ENCODE data around the gene RAC2.

Gene RAC2

DNA sequence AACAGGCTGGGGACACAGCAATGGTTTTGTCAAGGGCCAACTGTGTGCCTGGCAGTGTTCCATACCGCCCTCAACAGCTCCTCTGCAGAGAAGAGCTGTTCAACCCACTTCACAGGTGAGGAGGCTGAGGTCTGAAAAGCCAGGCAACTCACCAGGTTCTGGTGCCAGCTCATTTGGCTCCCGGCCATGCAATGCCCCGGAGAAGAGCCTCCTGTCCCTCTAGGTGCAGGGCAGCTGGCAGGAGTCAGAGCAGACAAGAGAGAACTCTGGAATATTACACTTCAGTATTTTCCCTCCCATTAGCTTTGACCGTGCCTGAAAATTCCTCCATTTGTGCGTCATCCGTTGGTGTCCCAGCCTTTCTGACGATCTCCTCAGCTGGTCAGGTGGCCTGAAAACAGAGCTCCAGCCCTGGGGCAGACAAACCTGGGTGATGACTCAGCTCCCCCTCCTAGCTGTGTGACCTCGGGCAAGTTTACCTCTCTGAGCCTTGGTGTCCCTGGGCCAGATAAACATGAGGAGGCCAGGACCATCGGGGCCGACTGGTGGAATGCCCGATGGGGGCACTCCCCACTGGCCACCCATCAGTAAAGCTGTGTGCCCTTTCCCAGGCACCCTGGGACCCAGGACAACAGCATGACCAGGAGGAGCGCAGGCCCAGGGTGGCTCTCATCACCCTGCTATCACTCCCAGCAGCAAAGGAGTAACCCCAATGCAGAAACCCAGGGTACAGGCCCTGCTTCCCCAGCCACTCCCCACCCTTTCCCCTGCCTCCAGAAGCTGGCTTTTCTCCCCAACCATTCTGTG is 46.4 kb downstream of the RAC2 start:
- Mint-ChIP-seq H3K4me3 (peak overlapping the region; percentile 84), H3K27ac (peak overlapping the region; percentile 82), H3K36me3 (ENCODE audit: low read depth) (peaks cover under 1% of the 10 kb centered on the region), H3K27me3 (ENCODE audit: low read depth) (no peaks in the 10 kb centered on the region), H3K4me1 (ENCODE audit: low read depth) (peaks cover 40% of the 10 kb centered on the region), H3K9me3 (no peaks in the 10 kb centered on the region)

DNA sequence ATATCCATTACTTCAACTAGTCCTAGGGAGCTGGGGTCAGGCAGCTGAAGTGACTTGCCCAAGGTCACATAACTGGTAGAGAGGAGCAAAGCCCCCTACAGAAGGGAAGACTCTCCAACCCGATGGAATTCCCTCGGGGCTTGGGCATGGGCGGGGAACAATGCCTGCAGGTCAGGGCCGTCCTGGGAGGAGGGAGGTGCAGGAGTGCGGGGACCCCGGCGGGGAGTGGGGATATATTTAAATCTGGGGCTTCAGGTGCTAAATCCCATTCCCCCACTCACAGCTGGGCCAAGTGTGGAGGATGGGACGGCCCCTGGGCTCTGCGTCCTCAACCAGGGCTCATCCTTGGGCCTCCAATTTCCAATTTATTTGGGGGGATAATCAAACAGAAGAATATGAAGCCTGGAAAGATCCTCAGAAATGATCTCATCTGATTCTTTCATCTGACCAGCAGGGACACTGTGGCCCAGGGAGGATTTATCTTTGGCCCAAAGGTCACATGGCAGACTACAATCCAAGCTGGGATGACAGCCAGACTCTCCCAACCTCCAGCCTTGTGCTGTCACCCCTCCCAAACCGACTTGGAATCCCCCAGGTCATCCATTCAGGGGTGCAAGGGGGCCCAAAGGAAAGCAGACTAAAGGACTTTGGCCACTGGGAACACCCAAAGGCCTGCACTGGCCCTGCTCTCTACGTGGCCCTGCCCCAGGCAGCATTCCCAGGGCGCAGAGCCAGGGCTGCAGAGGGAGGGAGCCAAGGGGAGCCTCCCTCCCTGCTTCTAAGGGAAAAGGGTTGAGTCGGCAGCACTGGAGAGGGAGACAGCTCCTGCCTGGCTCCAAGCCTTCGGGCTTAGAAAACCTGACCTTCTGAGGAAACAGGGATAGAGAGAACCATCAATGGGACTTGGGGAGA is 47.3 kb downstream of the RAC2 start:
- Mint-ChIP-seq H3K4me1 (ENCODE audit: low read depth) (peaks cover 40% of the 10 kb centered on the region), H3K27ac (no peak overlapping the region), H3K4me3 (no peak overlapping the region), H3K9me3 (no peaks in the 10 kb centered on the region), H3K36me3 (ENCODE audit: low read depth) (peaks cover 2% of the 10 kb centered on the region), H3K27me3 (ENCODE audit: low read depth) (no peaks in the 10 kb centered on the region)

DNA sequence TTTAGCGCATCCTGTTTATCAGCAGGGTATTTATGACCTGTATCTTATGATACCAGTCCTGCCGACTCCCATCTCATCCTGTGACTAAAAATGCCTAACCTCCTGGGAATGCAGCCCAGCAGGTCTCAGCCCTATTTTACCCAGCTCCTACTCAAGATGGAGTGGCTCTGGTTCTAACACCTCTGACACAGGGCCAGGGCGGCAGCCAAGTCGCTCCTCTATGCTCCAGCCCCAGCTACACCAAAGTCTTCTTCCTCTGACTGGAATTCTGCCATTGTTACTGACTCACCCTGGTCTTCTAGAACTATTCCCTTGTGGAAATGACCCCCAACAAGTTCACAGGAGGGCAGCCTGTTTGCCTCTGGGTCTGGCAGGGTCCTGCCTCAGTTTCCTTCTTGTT is 48.1 kb downstream of the RAC2 start:
- H3K36me3 Mint-ChIP-seq (ENCODE audit: low read depth), result peaks cover 2% of the 10 kb centered on the region
- no peak overlapping the region for H3K27ac Mint-ChIP-seq
- peaks cover 39% of the 10 kb centered on the region for H3K4me1 Mint-ChIP-seq (ENCODE audit: low read depth)
- no peak overlapping the region for H3K4me3 Mint-ChIP-seq
- no peaks in the 10 kb centered on the region for H3K9me3 Mint-ChIP-seq
- no peaks in the 10 kb centered on the region for H3K27me3 Mint-ChIP-seq (ENCODE audit: low read depth)

DNA sequence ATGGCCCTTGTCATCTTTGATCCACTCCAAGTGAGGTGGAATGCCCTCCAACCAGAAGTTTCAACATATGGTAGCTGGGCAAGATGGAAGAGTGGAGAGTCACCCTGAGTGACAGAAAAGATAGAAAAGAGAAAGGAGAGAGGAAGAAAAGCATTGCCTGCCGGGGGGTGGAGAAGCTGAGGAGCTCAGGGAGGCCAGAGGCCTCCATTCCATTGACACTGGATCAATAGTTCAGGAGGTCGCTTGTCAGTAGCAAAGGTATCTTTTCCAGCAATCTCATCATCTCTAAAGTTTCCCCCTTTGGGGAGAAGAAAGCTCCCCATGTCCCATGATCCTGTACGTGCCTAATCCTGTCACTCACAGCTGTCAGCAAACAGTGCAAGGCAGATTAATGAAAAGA is 49.3 kb downstream of the RAC2 start:
- Mint-ChIP-seq H3K4me3 (no peak overlapping the region), H3K9me3 (no peaks in the 10 kb centered on the region), H3K4me1 (ENCODE audit: low read depth) (peaks cover 37% of the 10 kb centered on the region), H3K27ac (peak overlapping the region; percentile 49), H3K36me3 (ENCODE audit: low read depth) (peaks cover 6% of the 10 kb centered on the region), H3K27me3 (ENCODE audit: low read depth) (no peaks in the 10 kb centered on the region)

DNA sequence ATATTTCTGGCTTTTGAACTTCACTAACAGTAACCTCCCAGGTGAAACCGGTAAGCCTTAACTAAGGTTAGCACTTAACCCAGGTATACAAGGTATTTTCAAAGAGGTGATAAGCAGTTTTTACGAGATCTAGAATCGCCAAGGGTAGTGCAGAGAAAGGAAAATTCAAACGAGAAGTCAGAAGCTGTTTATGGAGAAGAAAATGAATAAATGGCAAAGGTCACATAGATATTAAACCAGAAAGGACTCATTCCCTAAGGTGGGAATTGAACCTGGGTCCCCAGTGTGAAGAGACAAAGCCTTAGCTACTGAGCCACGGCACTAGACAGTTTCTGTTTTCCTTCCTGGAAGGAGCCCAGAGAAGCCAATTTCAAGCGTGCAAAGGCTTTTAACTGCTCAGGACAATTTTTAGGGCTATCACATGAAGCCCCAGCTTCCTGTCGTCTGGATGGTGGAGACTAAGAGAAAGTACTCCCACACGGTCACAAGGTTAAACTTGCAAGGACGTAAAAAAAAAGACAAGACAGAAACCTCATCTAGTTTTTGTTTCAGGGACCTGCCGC is 50.4 kb downstream of the RAC2 start:
- Mint-ChIP-seq H3K9me3 (no peaks in the 10 kb centered on the region), H3K27ac (peak overlapping the region; percentile 73), H3K4me3 (peak overlapping the region; percentile 38), H3K27me3 (ENCODE audit: low read depth) (no peaks in the 10 kb centered on the region), H3K4me1 (ENCODE audit: low read depth) (peaks cover 39% of the 10 kb centered on the region), H3K36me3 (ENCODE audit: low read depth) (peaks cover 6% of the 10 kb centered on the region)

DNA sequence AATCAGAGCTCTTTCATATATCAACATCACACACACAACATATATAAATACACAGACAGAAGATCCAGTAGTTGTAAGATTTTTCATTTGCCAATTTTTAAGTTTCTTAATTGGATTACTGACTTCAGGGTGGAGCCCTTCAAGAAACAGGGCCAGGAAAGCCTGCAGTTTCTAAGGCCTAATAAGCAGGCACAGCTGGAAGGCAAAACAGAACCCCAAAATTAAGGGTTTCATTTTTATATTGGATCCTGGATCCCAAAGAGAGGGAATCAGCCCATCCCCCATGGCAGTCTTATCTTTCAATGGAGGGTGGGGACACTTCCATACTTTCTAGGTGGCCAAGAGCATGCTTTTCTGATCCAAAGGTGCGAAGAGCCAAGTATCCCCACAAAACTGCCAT is 51.3 kb downstream of the RAC2 start:
- Mint-ChIP-seq H3K4me1 (ENCODE audit: low read depth) (peaks cover 35% of the 10 kb centered on the region), H3K36me3 (ENCODE audit: low read depth) (peaks cover 6% of the 10 kb centered on the region), H3K4me3 (no peak overlapping the region), H3K9me3 (no peaks in the 10 kb centered on the region), H3K27ac (no peak overlapping the region), H3K27me3 (ENCODE audit: low read depth) (no peaks in the 10 kb centered on the region)

DNA sequence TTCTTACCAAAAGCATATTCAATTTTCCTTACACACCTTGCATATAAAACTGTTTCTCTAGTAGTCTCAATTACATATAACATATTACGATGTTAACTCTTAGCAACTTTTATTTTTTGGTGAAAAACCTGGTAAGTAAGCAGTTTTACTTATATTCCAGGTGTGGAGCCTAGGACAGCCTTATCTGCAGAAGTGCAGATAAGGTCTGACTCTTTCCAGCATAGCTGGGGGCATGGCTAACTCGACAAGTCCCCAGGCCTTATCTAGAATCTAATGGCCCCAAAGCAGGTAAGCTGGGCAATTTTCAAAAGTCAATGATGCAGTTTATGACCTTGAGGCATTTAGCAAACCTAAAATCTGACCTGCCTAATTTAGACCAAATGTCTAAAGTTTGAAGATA is 51.9 kb downstream of the RAC2 start:
- Mint-ChIP-seq H3K4me3 (no peak overlapping the region), H3K36me3 (ENCODE audit: low read depth) (peaks cover 6% of the 10 kb centered on the region), H3K9me3 (no peaks in the 10 kb centered on the region), H3K27ac (no peak overlapping the region), H3K4me1 (ENCODE audit: low read depth) (peaks cover 34% of the 10 kb centered on the region), H3K27me3 (ENCODE audit: low read depth) (no peaks in the 10 kb centered on the region)

DNA sequence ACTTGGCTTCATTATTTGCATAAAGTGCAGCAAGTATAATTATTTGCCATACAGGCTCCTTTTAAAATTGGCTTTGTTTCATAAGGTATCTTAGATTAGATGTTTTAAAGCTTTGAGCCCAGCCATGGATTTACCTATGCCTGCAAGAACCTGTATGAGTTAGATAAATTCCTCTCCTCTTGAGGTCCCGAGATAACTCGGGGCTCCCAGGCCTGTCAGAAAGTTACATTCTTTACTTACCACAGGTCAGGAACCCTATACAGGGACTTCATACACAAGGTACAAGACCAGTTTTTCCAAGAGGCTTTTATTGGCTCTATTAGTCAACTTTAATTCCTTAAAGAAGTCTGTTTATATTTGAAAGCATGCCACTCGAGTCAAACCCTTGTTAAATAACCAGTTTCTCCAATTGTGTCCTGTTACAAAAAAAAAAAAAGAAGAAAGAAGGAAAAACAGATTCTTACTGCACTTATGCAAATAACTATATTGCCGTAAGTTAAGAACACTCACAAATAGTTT is 53.7 kb downstream of the RAC2 start:
- no peaks in the 10 kb centered on the region for H3K9me3 Mint-ChIP-seq
- H3K27ac Mint-ChIP-seq, result no peak overlapping the region
- H3K4me1 Mint-ChIP-seq (ENCODE audit: low read depth), result peaks cover 43% of the 10 kb centered on the region
- no peaks in the 10 kb centered on the region for H3K27me3 Mint-ChIP-seq (ENCODE audit: low read depth)
- H3K4me3 Mint-ChIP-seq, result no peak overlapping the region
- peaks cover 9% of the 10 kb centered on the region for H3K36me3 Mint-ChIP-seq (ENCODE audit: low read depth)

DNA sequence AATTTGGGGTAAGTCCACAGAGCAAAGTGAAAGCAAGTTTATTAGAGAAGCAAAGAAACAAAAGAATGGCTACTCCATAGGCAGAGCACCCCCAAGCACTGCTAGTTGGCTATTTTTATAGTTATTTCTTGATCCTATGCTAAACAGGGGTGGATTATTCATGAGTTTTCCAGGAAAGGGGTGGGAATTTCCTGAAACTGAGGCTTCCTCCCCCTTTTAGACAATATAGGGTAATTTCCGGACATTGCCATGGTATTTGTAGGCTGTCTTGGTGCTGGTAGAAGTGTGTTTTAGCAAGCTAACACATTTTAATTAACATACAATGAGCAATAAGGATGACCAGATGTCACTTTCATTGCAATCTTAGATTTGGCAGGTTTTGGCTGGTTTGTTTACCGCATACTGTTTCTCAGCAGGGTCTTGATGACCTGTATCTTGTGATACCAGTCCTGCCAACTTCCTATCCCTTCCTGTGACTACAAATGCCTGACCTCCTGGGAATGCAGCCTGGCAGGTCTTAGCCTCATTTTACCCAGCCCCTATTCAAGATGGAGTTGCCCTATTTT is 55.1 kb downstream of the RAC2 start:
- Mint-ChIP-seq H3K9me3 (no peaks in the 10 kb centered on the region), H3K36me3 (ENCODE audit: low read depth) (peaks cover 9% of the 10 kb centered on the region), H3K4me1 (ENCODE audit: low read depth) (peaks cover 35% of the 10 kb centered on the region), H3K27me3 (ENCODE audit: low read depth) (no peaks in the 10 kb centered on the region), H3K4me3 (no peak overlapping the region), H3K27ac (no peak overlapping the region)

DNA sequence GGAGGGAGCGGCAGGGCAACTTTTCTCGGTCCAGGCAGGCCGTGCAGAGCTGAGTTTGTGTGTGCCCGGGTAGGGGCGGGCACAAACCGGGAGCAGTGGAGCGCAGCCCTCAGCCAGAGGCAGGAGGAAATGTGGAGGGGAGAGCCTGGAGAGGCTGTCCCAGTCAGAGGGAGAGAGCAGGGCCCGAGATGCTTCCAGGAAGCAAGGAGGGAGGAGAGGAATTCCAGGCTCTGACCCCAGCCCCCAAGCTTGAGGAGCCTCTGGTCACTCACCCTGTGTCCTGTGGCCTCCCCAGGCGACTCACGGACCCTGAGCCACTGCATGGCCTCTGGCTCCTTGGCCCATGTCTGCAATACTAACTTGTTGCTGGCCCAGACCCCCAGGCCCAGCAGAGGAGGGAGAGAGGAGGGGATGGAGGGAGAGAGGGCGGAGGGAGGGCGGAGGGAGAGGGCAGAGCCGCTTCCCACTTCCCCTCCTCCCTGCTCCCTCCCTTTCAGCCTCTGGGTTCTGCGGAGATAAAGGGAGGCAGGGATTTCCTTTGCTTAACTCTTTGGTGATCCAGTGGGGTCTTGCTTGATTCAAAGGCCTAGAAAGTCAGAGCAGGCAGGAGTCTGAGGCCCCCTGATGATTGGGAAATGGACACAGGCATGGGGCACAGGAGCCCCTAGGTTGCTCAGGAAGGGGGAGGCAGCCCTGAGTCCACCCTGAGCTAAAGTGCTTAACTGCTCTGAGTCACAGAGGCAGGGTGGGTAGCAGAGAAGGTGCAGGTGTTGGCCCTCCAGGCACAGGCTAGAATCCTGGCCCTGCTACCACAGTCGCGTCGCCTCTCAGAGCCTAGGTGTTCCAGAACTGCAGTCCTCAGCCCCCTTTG is 55.9 kb downstream of the RAC2 start, which contains the start of gene C1QTNF6:
C1QTNF6 (minus strand) TSS at position 357 of the 871 bp plus-strand sequence; CDS start at position 323, 34 bp downstream.
- Mint-ChIP-seq H3K27me3 (ENCODE audit: low read depth) (no peaks in the 10 kb centered on the region), H3K4me1 (ENCODE audit: low read depth) (peaks cover 30% of the 10 kb centered on the region), H3K9me3 (no peaks in the 10 kb centered on the region), H3K36me3 (ENCODE audit: low read depth) (peaks cover 9% of the 10 kb centered on the region), H3K27ac (no peak within 1 kb of the TSS), H3K4me3 (no peak within 1 kb of the TSS)

DNA sequence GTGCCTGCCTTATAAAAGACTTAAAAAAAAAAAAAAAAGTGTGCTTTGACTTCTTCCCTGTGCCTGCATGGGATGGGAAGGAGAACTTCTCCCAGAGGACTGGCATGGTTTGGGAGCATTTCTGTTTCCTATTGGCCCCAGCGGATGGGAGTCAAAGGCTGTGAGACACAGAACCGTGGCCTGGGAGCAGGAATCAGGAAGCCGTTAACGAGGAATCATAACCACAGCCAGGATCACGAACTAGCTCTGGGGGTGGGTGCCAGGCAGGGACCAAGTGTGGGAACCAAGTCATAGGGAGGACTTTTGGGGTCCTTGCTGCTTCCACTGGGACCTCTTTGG is 56.5 kb downstream of the RAC2 start:
- peaks cover 24% of the 10 kb centered on the region for H3K4me1 Mint-ChIP-seq (ENCODE audit: low read depth)

DNA sequence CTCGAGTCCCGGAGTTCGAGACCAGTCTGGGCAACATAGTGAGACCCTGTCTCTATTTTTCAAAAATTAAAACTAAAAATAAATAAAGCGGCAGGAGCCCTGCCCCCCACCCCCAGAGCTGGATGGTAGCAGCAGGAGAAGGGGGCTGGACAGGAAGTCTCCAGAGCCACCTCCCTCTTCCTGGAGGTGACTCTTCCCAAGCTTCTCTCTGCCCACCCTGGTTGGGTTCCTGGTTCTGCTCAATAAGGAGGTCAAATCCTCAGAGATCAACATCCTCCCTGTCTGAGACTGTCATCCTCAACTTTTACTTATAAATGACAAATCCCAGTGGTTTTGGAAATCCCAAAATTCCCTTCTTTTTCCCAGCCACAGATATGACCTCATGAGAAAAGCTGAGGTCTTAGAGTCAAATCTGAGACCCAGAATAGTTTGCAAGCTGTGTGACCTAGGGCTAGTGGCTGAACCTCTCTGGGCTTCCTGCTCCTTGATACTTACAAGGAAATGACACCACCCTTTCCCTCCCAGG is 57.0 kb downstream of the RAC2 start:
- Mint-ChIP-seq H3K4me1 (ENCODE audit: low read depth) (peaks cover 24% of the 10 kb centered on the region), H3K36me3 (ENCODE audit: low read depth) (peaks cover 6% of the 10 kb centered on the region), H3K27me3 (ENCODE audit: low read depth) (no peaks in the 10 kb centered on the region), H3K27ac (no peak overlapping the region), H3K4me3 (no peak overlapping the region), H3K9me3 (no peaks in the 10 kb centered on the region)

More for the DNA sequence above, 56.5 kb downstream of the RAC2 start:
- no peaks in the 10 kb centered on the region for H3K27me3 Mint-ChIP-seq (ENCODE audit: low read depth)
- H3K9me3 Mint-ChIP-seq, result no peaks in the 10 kb centered on the region
- no peak overlapping the region for H3K27ac Mint-ChIP-seq
- H3K4me3 Mint-ChIP-seq, result no peak overlapping the region
- H3K36me3 Mint-ChIP-seq (ENCODE audit: low read depth), result peaks cover 6% of the 10 kb centered on the region

DNA sequence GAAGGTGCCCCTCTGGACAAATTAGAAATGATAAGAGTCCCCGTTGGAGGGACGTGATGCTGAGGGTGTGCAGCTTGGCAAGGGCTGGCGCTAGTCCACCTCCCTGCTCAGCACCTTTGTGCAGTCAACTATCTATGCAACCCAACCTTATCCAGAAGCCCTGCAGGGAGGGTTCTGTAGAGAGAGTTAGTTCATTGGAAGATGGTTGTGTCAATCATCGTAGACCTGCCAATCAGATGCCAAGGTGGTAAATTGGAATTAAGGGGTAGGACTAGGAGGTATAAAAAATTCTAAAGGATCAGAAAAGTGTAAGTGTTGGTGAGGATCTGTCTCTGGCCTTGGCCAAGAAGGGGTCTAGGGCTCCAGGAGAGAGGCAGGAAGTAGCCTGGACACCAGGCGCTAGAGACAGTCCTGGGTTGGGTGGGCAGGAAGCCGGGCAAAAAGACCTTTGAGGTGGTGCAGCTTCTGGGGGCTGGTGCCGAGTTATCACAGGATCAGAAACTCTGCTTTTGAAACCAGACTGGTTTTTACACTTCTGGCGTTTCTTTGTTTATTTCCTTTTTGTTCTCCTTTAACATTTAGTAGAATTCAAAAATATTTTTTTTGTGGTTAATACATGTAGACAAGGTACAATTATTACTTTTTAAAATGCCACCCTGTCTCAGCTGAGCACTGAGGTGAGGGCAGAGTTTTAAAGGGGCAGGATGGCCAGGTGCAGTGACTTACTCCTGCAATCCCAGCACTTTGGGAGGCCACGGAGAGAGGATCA is 57.7 kb downstream of the RAC2 start:
- Mint-ChIP-seq H3K4me3 (peak overlapping the region; percentile 71), H3K9me3 (no peaks in the 10 kb centered on the region), H3K36me3 (ENCODE audit: low read depth) (peaks cover 6% of the 10 kb centered on the region), H3K27ac (peak overlapping the region; percentile 84), H3K27me3 (ENCODE audit: low read depth) (no peaks in the 10 kb centered on the region), H3K4me1 (ENCODE audit: low read depth) (peaks cover 24% of the 10 kb centered on the region)

Data from T-helper 1 cell treated with Interleukin-12 subunit alpha and Interleukin-12 subunit beta and Interleukin-4 antibody, amounts not matched to agents 30 μg/mL and 1 μg/mL, for 36 hours (primary cell).